CD14-positive monocyte (primary cell): Measurements from ENCODE around the gene HDAC10. TPM values are rescaled to one million over a fixed set of nuclear protein-coding genes. Genes with fewer than 3 reads are reported as not detected.

Experiments
- DNase-seq, 3 donors: peaks; one replicate each; pipeline ENCODE4 v3.0.0-alpha.2; 2011 to 2022
- H2AFZ ChIP-seq: 2 replicates; pipeline ENCODE4 v1.6.0; 2012; ENCODE audit warnings: mild to moderate bottlenecking, low read depth, low read length, inconsistent platforms; ENCODE audit not compliant: insufficient read depth, poor library complexity, severe bottlenecking
- H3K27ac ChIP-seq, 2 donors: 1 replicate in 1 of 2; 2 replicates in 1 of 2; pipeline ENCODE4 v1.5.1; 2012 to 2013; ENCODE audit warnings: low read length in 2 of 2, control low read depth in 1 of 2, inconsistent platforms in 1 of 2, low read depth in 1 of 2, mild to moderate bottlenecking in 1 of 2
- H3K27me3 ChIP-seq, 2 donors: one replicate each; pipeline versions ENCODE4 v1.6.0 to v1.6.1; 2011 to 2013; ENCODE audit warnings: low read length in 2 of 2; ENCODE audit not compliant: control insufficient read depth in 2 of 2, insufficient read depth in 2 of 2
- H3K36me3 ChIP-seq, 2 donors: replicated peaks in 1 of 2; 1 replicate in 1 of 2; 2 replicates in 1 of 2; pipeline versions ENCODE4 v1.5.1 to v1.6.1; 2012 to 2013; ENCODE audit warnings: low read length in 2 of 2, control low read depth in 1 of 2, inconsistent platforms in 1 of 2, mild to moderate bottlenecking in 1 of 2; ENCODE audit not compliant: insufficient read depth in 2 of 2, control insufficient read depth in 1 of 2
- H3K4me1 ChIP-seq, 2 donors: 1 replicate in 1 of 2; 2 replicates in 1 of 2; pipeline versions ENCODE4 v1.5.1 to v1.6.1; 2012 to 2013; ENCODE audit warnings: low read length in 2 of 2, control low read depth in 1 of 2, inconsistent platforms in 1 of 2, mild to moderate bottlenecking in 1 of 2, moderate library complexity in 1 of 2; ENCODE audit not compliant: insufficient read depth in 2 of 2, control insufficient read depth in 1 of 2
- H3K4me2 ChIP-seq: replicated peaks from 2 replicates; pipeline ENCODE3; 2012; ENCODE audit warnings: low read length, moderate library complexity, mild to moderate bottlenecking; ENCODE audit not compliant: poor library complexity, severe bottlenecking; ENCODE audit errors: extremely low read depth
- H3K4me3 ChIP-seq, 3 experiments: fragments of 200-600 bp in 1 of 3; sonication (generic) in 1 of 3; replicated peaks in 1 of 3; 1 replicate in 2 of 3; 2 replicates in 1 of 3; pipeline ENCODE4 v1.5.1; 2011 to 2013; ENCODE audit warnings: low read length in 3 of 3, mild to moderate bottlenecking in 3 of 3, control low read depth in 2 of 3, low read depth in 2 of 3, inconsistent platforms in 1 of 3, moderate library complexity in 1 of 3
- H3K79me2 ChIP-seq: 2 replicates; pipeline ENCODE4 v1.6.0; 2012; ENCODE audit warnings: mild to moderate bottlenecking, control low read depth, inconsistent platforms, low read length, moderate library complexity; ENCODE audit not compliant: insufficient read depth
- H3K9ac ChIP-seq: 2 replicates; pipeline ENCODE4 v1.6.0; 2017; ENCODE audit warnings: low read length, mild to moderate bottlenecking; ENCODE audit not compliant: insufficient read depth, poor library complexity, severe bottlenecking
- H3K9me3 ChIP-seq, 2 donors: replicated peaks in 1 of 2; 1 replicate in 1 of 2; 2 replicates in 1 of 2; pipeline versions ENCODE4 v1.5.1 to v1.6.1; 2012 to 2013; ENCODE audit warnings: low read length in 2 of 2, control low read depth in 1 of 2; ENCODE audit not compliant: control insufficient read depth in 1 of 2, insufficient read depth in 1 of 2
- H4K20me1 ChIP-seq: 2 replicates; pipeline ENCODE4 v1.6.0; 2012; ENCODE audit warnings: mild to moderate bottlenecking, low read length, control low read depth, moderate library complexity; ENCODE audit not compliant: insufficient read depth
- H3K27ac Mint-ChIP-seq, 7 donors: one replicate each; pipeline ENCODE4 v1.8.0; 2020; ENCODE audit warnings: mild to moderate bottlenecking in 7 of 7, mixed read lengths in 7 of 7, moderate library complexity in 6 of 7, inconsistent platforms in 2 of 7
- H3K27me3 Mint-ChIP-seq, 3 donors: one replicate each; pipeline ENCODE4 v1.8.0; 2021 to 2022; ENCODE audit warnings: low read depth in 3 of 3, mild to moderate bottlenecking in 3 of 3, mixed read lengths in 3 of 3, moderate library complexity in 3 of 3, inconsistent platforms in 1 of 3
- H3K36me3 Mint-ChIP-seq, 2 donors: one replicate each; pipeline ENCODE4 v1.8.0; 2020; ENCODE audit warnings: mixed read lengths in 2 of 2, inconsistent platforms in 1 of 2, mild to moderate bottlenecking in 1 of 2
- H3K4me1 Mint-ChIP-seq: one replicate; pipeline ENCODE4 v1.8.0; 2020; ENCODE audit warnings: mild to moderate bottlenecking, mixed read lengths
- H3K4me3 Mint-ChIP-seq, 2 donors: one replicate each; pipeline ENCODE4 v1.8.0; 2020; ENCODE audit warnings: mild to moderate bottlenecking in 2 of 2, mixed read lengths in 2 of 2, moderate library complexity in 1 of 2
- H3K9me3 Mint-ChIP-seq, 7 donors: one replicate each; pipeline ENCODE4 v1.8.0; 2020 to 2022; ENCODE audit warnings: mixed read lengths in 7 of 7, mild to moderate bottlenecking in 6 of 7, moderate library complexity in 6 of 7, inconsistent platforms in 2 of 7
- CTCF ChIP-seq: fragments of 200-600 bp; IDR thresholded peaks from one replicate; pipeline ENCODE4 v1.8.0; 2022; ENCODE audit warnings: antibody characterized with exemption, mild to moderate bottlenecking
- WGBS: methylation state at CpG from one replicate; pipeline ENCODE4 v1.1.5; 2013; ENCODE audit warnings: missing lambda C conversion rate; ENCODE audit not compliant: insufficient coverage; 5-methylcytosine and 5-hydroxymethylcytosine counted together
- intact Hi-C, 2 donors: fragments of 100-400 bp; cut with micrococcal nuclease; formaldehyde crosslinking; loops; one replicate each; pipeline versions ENCODE4 v1.15.0 to v1.15.1; 2023
- polyA plus RNA-seq, 3 donors: library from polyadenylated mRNA; depleted of rRNA in 1 of 3; unstranded in 2 of 3; stranded (reverse) in 1 of 3; fragments of 300-500 nt in 2 of 3; fragments of >200 nt in 1 of 3; fragmentation: Illumina TruSeq in 2 of 3; gene quantifications; 1 replicate in 2 of 3; 2 replicates in 1 of 3; pipeline ENCODE4 v1.2.3, GENCODE V29; 2012 to 2021

Gene HDAC10
- polyA plus RNA-seq, 3 donors = 9.2 to 148 (median 13.7) TPM

- H3K4me3 Mint-ChIP-seq = peak overlapping the region; percentile 74 to 85
Measured at GRCh38 chr22:50199829-50200460, 51.1 kb downstream of the HDAC10 start.

DNA sequence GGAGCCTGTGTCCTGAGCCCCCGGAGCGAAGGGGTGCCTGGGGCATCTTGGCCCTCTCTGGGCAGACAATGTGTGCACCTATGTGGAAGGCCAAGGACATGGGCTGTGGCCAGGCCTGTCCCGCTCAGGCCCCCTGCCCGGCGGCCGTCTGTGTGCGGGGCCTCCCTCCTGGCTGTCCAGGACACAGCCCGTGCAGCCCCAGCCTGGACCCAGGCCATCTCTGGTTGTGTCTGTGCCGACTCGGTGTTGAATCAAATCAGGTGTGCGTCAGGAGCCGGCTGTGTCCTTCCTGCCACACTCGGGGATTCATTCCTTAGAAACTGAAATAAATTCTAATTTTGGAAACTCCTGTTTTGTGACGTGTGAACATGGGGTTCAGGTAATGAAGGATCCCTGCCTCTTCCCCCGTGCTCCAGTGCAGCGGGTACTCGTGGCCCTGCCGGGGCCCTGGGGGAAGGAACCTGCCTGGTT lies 51.8 kb downstream of the HDAC10 start:
- H3K79me2 ChIP-seq = peaks cover 44% of the 10 kb centered on the region
- Mint-ChIP-seq H3K4me1 (peaks cover 30% of the 10 kb centered on the region), H3K27me3 (peaks cover 0 to 3% (median 2%) of the 10 kb centered on the region in 3 donors), H3K9me3 (peaks cover 0 to 3% (median 0%) of the 10 kb centered on the region in 7 donors), H3K27ac (peak overlapping the region; percentile 42 to 89 (median 71)), H3K36me3 (peaks cover 50 to 58% of the 10 kb centered on the region in 2 donors), H3K4me3 (peak overlapping the region; percentile 74 to 85)
- peak overlapping the region in 1 of 3 experiments; percentile 82 for H3K4me3 ChIP-seq
- peaks cover 31 to 43% of the 10 kb centered on the region in 2 donors for H3K4me1 ChIP-seq
- intact Hi-C loops = no loop called here
- TF ChIP-seq CTCF = no peak
- H3K4me2 ChIP-seq = peak overlapping the region; percentile 87
- peaks cover 38% of the 10 kb centered on the region for H4K20me1 ChIP-seq
- no peak overlapping the region for H3K27ac ChIP-seq
- DNase-seq = no peak
- 84% methylated on average over 17 of the region's 18 CpGs for WGBS
- H3K27me3 ChIP-seq = no peaks in the 10 kb centered on the region
- H3K9ac ChIP-seq = peak overlapping the region; percentile 88
- H2AFZ ChIP-seq = no peak overlapping the region
- peaks cover 37 to 54% of the 10 kb centered on the region in 2 donors for H3K36me3 ChIP-seq
- H3K9me3 ChIP-seq = no peaks in the 10 kb centered on the region

More at GRCh38 chr22:50199829-50200460, 51.1 kb downstream of the HDAC10 start:
- Histone ChIP-seq H3K79me2 (peaks cover 41% of the 10 kb centered on the region), H3K9me3 (no peaks in the 10 kb centered on the region), H3K4me1 (peaks cover 38 to 50% of the 10 kb centered on the region in 2 donors), H2AFZ (no peak overlapping the region), H3K9ac (peak overlapping the region; percentile 88), H3K4me3 (peak overlapping the region; percentile 42 to 82 (median 59)), H3K27me3 (no peaks in the 10 kb centered on the region), H3K36me3 (peaks cover 31 to 47% of the 10 kb centered on the region in 2 donors), H4K20me1 (peaks cover 38% of the 10 kb centered on the region), H3K27ac (peak overlapping the region in 1 of 2 donors; percentile 82), H3K4me2 (peak overlapping the region; percentile 87)
- Mint-ChIP-seq H3K36me3 (peaks cover 47 to 51% of the 10 kb centered on the region in 2 donors), H3K27me3 (peaks cover 0 to 3% (median 2%) of the 10 kb centered on the region in 3 donors), H3K9me3 (peaks cover 0 to 3% (median 0%) of the 10 kb centered on the region in 7 donors), H3K27ac (peak overlapping the region; percentile 42 to 89 (median 86)), H3K4me1 (peaks cover 36% of the 10 kb centered on the region)
- 0% methylated on average over 18 of the region's 34 CpGs for WGBS
- no peak for TF ChIP-seq CTCF
- intact Hi-C loops = loop anchor here (1.0 to 10.0 kb wide), 4 partner anchors 9 to 275 kb away; partner anchors contain the start of gene TRABD (in 2 of the 2)
- DNase-seq = no peak
